IMR-90 (cell line): ENCODE results near the gene TCF20. TPM values are rescaled to one million over a fixed set of nuclear protein-coding genes. Genes with fewer than 3 reads are reported as not detected.

ENCODE experiments used
- ATAC-seq: fragments of 200-7000 bp; cut with Tn5 transposase; 2 replicates; pipeline ENCODE4 v1.9.1; 2020; ENCODE audit warnings: low read depth, mild to moderate bottlenecking, moderate library complexity
- BruUV-seq: library from RNA; stranded (reverse); fragments of 400-500 nt; replicated peaks from 2 replicates; lab custom pipeline; 2021; lab: Mats Ljungman, UMichigan
- CTCF ChIA-PET: fragments of 300-600 bp; formaldehyde crosslinking; extraction: SDS; loops from one replicate; lab custom pipeline; 2021; ENCODE audit warnings: antibody characterized with exemption; lab: Yijun Ruan, JAX
- POLR2A ChIA-PET: fragments of 300-600 bp; sonication (Branson Sonifier 250); formaldehyde crosslinking; loops from one replicate; lab custom pipeline; 2022; ENCODE audit warnings: antibody characterized with exemption; ENCODE audit not compliant: unreplicated experiment; lab: Charles Lee
- DNase-seq: peaks from one replicate; pipeline ENCODE4 v3.0.0; 2013
- H2AFZ ChIP-seq: replicated peaks from 2 replicates; pipeline ENCODE3; 2013; ENCODE audit warnings: low read length, mild to moderate bottlenecking; ENCODE audit not compliant: poor library complexity
- H2AK5ac ChIP-seq: 2 replicates; pipeline ENCODE4 v1.6.1; 2013; ENCODE audit warnings: low read depth, low read length, inconsistent platforms
- H2AK9ac ChIP-seq: replicated peaks from 2 replicates; pipeline ENCODE3; 2013; ENCODE audit warnings: mild to moderate bottlenecking, low read depth, low read length, moderate library complexity; ENCODE audit not compliant: poor library complexity
- H2BK120ac ChIP-seq: 2 replicates; pipeline ENCODE4 v1.6.1; 2013; ENCODE audit warnings: low read depth, low read length, inconsistent platforms
- H2BK15ac ChIP-seq: 3 replicates; pipeline ENCODE4 v1.6.1; 2013; ENCODE audit warnings: low read depth, low read length, inconsistent platforms
- H2BK20ac ChIP-seq: 2 replicates; pipeline ENCODE4 v1.6.1; 2013; ENCODE audit warnings: low read depth, mild to moderate bottlenecking, inconsistent platforms, low read length, moderate library complexity
- H2BK5ac ChIP-seq: 2 replicates; pipeline ENCODE4 v1.6.1; 2013; ENCODE audit warnings: mild to moderate bottlenecking, low read depth, low read length, inconsistent platforms; ENCODE audit not compliant: poor library complexity, severe bottlenecking
- H3K14ac ChIP-seq: replicated peaks from 2 replicates; pipeline ENCODE4 v1.6.1; 2013; ENCODE audit warnings: low read depth, low read length, inconsistent platforms
- H3K18ac ChIP-seq: 2 replicates; pipeline ENCODE4 v1.6.1; 2013; ENCODE audit warnings: low read depth, low read length, control low read depth
- H3K23ac ChIP-seq: 2 replicates; pipeline ENCODE4 v1.6.1; 2013; ENCODE audit warnings: low read depth, low read length, inconsistent platforms
- H3K27ac ChIP-seq: 2 replicates; pipeline ENCODE4 v1.5.1; 2013; ENCODE audit warnings: mild to moderate bottlenecking, control low read depth, low read length; ENCODE audit not compliant: insufficient read depth
- H3K27me3 ChIP-seq: 2 replicates; pipeline ENCODE4 v1.6.1; 2013; ENCODE audit warnings: low read length; ENCODE audit not compliant: control insufficient read depth, insufficient read depth
- H3K36me3 ChIP-seq: 2 replicates; pipeline ENCODE4 v1.6.1; 2013; ENCODE audit warnings: low read length, mixed read lengths; ENCODE audit not compliant: control insufficient read depth, insufficient read depth
- H3K4ac ChIP-seq: 2 replicates; pipeline ENCODE4 v1.6.1; 2013; ENCODE audit warnings: low read depth, low read length, inconsistent platforms
- H3K4me1 ChIP-seq: 2 replicates; pipeline ENCODE4 v1.6.1; 2013; ENCODE audit warnings: low read length, mixed read lengths; ENCODE audit not compliant: control insufficient read depth, insufficient read depth
- H3K4me2 ChIP-seq: 2 replicates; pipeline ENCODE4 v1.6.1; 2013; ENCODE audit warnings: low read depth, mild to moderate bottlenecking, control low read depth, low read length, moderate library complexity
- H3K4me3 ChIP-seq: 2 replicates; pipeline ENCODE4 v1.5.1; 2013; ENCODE audit warnings: low read depth, mild to moderate bottlenecking, control low read depth, low read length, moderate library complexity; ENCODE audit not compliant: insufficient read depth
- H3K56ac ChIP-seq: 2 replicates; pipeline ENCODE4 v1.6.1; 2013; ENCODE audit warnings: low read length, inconsistent platforms; ENCODE audit not compliant: insufficient read depth; ENCODE audit errors: extremely low read depth
- H3K79me1 ChIP-seq, 2 experiments: 2 replicates each; pipeline ENCODE4 v1.6.1; 2013; ENCODE audit warnings: low read length in 2 of 2, inconsistent platforms in 1 of 2, low read depth in 1 of 2
- H3K9ac ChIP-seq: 2 replicates; pipeline ENCODE4 v1.6.1; 2013; ENCODE audit warnings: low read depth, low read length, control low read depth
- H3K9me1 ChIP-seq: 2 replicates; pipeline ENCODE4 v1.6.1; 2013; ENCODE audit warnings: low read length, inconsistent platforms; ENCODE audit not compliant: insufficient read depth
- H3K9me3 ChIP-seq: 2 replicates; pipeline ENCODE4 v1.6.1; 2013; ENCODE audit warnings: low read length; ENCODE audit not compliant: control insufficient read depth, insufficient read depth
- H4K20me1 ChIP-seq: 2 replicates; pipeline ENCODE4 v1.6.1; 2013; ENCODE audit warnings: low read length, inconsistent platforms; ENCODE audit not compliant: insufficient read depth
- H4K5ac ChIP-seq: 2 replicates; pipeline ENCODE4 v1.6.1; 2013; ENCODE audit warnings: mild to moderate bottlenecking, low read depth, low read length, control low read depth
- H4K8ac ChIP-seq, 2 experiments: 2 replicates each; pipeline ENCODE4 v1.6.1; 2013; ENCODE audit warnings: low read depth in 2 of 2, low read length in 2 of 2, control low read depth in 1 of 2, inconsistent platforms in 1 of 2
- H4K91ac ChIP-seq: 2 replicates; pipeline ENCODE4 v1.6.1; 2013; ENCODE audit warnings: low read depth, low read length, inconsistent platforms; ENCODE audit not compliant: insufficient read depth
- FOS ChIP-seq: fragments of 150-350 bp; IDR thresholded peaks from 2 replicates; pipeline ENCODE4 v1.6.1; 2016; ENCODE audit warnings: low read depth, low read length
- MAFK ChIP-seq: IDR thresholded peaks from 2 replicates; pipeline ENCODE4 v1.6.1; 2012; ENCODE audit warnings: low read depth, low read length, improper control_type of control experiment
- RAD21 ChIP-seq: IDR thresholded peaks from 2 replicates; pipeline ENCODE4 v1.6.1; 2012; ENCODE audit warnings: low read length, improper control_type of control experiment
- WGBS, 2 experiments: methylation state at CpG; one replicate each; pipeline versions ENCODE4 v1.1.5 to v1.1.7; 2013; ENCODE audit warnings: missing lambda C conversion rate in 2 of 2; ENCODE audit not compliant: insufficient read length in 1 of 2; ENCODE audit errors: extremely low coverage in 2 of 2; 5-methylcytosine and 5-hydroxymethylcytosine counted together
- dilution Hi-C: fragments of 300-500 bp; cut with HindIII; formaldehyde crosslinking; loops from one replicate; pipeline ENCODE4 v1.14.3; 2018; ENCODE audit warnings: low sequenced_read_pairs; ENCODE audit not compliant: unreplicated experiment
- in situ Hi-C: fragments of 300-500 bp; cut with MboI; formaldehyde crosslinking; loops from 3 replicates; pipeline ENCODE4 v1.14.3; 2019; ENCODE audit warnings: low sequenced_read_pairs, inconsistent platforms, mixed read lengths
- intact Hi-C: fragments of 100-400 bp; cut with micrococcal nuclease; formaldehyde crosslinking; loops from 2 replicates; pipeline ENCODE4 v1.10.0; 2022
- polyA plus RNA-seq, 3 experiments: library from polyadenylated mRNA; depleted of rRNA; stranded (reverse); fragments of >200 nt; gene quantifications; 2 replicates each; pipeline ENCODE4 v1.2.3, GENCODE V29; 2012; ENCODE audit warnings: low replicate concordance in 1 of 3
- total RNA-seq: library from RNA; depleted of rRNA; stranded (reverse); fragments of >200 nt; gene quantifications from 2 replicates; pipeline ENCODE4 v1.2.3, GENCODE V29; 2012
- TF ChIP-seq, protein P1 (sequence below): fragments of 150-350 bp; IDR thresholded peaks from 2 replicates; pipeline ENCODE4 v1.6.1; 2017; ENCODE audit warnings: mild to moderate bottlenecking, antibody characterized with exemption, low read length, low read depth

TCF20 gene
- total and polyA plus RNA-seq, 2 of the 4 experiments (the other 2 are of a cell fraction): 8.9 to 23.7 TPM

DNA sequence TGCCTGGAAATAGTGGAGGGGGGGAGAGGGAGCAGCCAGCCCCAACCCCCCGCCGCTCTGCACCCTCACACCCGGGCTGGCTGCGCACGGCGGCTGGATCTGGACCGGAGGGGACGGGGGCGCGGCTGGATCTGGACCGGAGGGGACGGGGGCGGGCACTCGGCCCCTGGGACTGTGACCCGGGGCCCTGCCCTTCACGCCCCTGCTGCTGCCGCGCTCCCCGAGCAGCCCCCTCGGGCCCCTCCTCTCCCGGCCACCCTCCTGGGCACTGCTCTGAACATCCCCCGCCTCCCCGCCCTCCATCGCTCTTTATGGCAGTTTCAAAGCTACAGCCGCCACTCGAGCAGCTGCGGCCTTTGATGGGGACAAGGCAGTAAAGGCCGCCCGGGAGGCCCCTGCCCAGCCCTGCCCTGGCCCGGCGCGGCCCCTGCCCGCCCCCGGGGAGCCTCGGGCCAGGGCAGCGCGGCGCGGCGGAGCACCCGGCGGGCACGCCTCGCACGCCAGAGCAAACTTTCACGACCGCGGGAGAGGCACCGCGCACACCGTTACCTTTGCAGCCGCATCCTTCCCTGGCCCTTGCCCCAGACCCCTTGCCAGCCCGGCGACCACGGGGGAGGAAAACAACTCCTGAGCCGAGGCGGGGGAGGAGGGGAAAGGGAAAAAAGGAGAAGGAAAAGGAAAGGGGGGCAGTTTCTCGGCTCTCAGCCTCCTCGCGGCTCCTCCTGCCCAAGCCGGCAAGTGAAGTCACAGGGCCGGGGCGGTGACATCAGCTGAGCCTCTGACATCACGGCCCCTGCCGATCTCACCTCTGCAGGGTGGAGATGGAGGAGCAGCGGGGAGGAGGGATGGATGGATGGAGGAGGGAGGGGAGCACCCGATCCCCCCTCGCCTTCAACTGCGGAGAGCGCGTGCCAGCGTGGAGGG is 13.1 kb upstream of the TCF20 start:
- peak; percentile 71 for ATAC-seq
- TF ChIP-seq RAD21: no peak
- no peak for TF ChIP-seq MAFK
- no peak for TF ChIP-seq FOS
- TF ChIP-seq, protein P1, sequence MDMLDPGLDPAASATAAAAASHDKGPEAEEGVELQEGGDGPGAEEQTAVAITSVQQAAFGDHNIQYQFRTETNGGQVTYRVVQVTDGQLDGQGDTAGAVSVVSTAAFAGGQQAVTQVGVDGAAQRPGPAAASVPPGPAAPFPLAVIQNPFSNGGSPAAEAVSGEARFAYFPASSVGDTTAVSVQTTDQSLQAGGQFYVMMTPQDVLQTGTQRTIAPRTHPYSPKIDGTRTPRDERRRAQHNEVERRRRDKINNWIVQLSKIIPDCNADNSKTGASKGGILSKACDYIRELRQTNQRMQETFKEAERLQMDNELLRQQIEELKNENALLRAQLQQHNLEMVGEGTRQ: no peak
- peaks cover 50% of the 10 kb centered on the region for H3K27me3 ChIP-seq
- CTCF ChIA-PET: no interaction called here
- peak overlapping the region; percentile 37 for H3K4me3 ChIP-seq
- H4K5ac ChIP-seq: no peak overlapping the region
- DNase-seq: no peak
- H4K8ac ChIP-seq: no peak overlapping the region
- POLR2A ChIA-PET: interaction anchor here (0.6 kb wide), 1 partner anchor 24 kb away, joined by 3 read pairs; no protein-coding TSS in a partner anchor
- H3K56ac ChIP-seq: no peak overlapping the region
- 0% methylated on average over 10 of the region's 72 CpGs; no CpG with 5 or more reads in 1 of the 2 experiments for WGBS, 2 experiments
- peak overlapping the region; percentile 85 for H2AFZ ChIP-seq
- H3K4ac ChIP-seq: no peak overlapping the region
- peaks cover 22% of the 10 kb centered on the region for H4K20me1 ChIP-seq
- no peak overlapping the region for H3K23ac ChIP-seq
- no peak overlapping the region for H2AK9ac ChIP-seq
- dilution Hi-C loops: no loop called here
- intact Hi-C loops: no loop called here
- H2AK5ac ChIP-seq: no peak overlapping the region
- no peak overlapping the region for H4K91ac ChIP-seq
- H3K79me1 ChIP-seq: no peaks in the 10 kb centered on the region
- BruUV-seq: no TSS peak
- peak overlapping the region; percentile 96 for H3K4me2 ChIP-seq
- H3K18ac ChIP-seq: no peak overlapping the region
- 0 out of 2 replicates have a peak, but pooled peaks cover 3% of the 10 kb centered on the region for H3K9me1 ChIP-seq
- H2BK5ac ChIP-seq: no peak overlapping the region
- H3K4me1 ChIP-seq: no peaks in the 10 kb centered on the region
- H2BK120ac ChIP-seq: no peak overlapping the region
- no peaks in the 10 kb centered on the region for H3K36me3 ChIP-seq
- H2BK20ac ChIP-seq: no peak overlapping the region
- H2BK15ac ChIP-seq: no peak overlapping the region
- H3K9me3 ChIP-seq: no peaks in the 10 kb centered on the region
- no peak overlapping the region for H3K14ac ChIP-seq
- no peak overlapping the region for H3K27ac ChIP-seq
- in situ Hi-C loops: no loop called here
- no peak overlapping the region for H3K9ac ChIP-seq
